ENCODE results near the gene LDHAL6A. TPM values are rescaled to one million over a fixed set of nuclear protein-coding genes. Genes with fewer than 3 reads are reported as not detected.

The LDHAL6A gene
- total and polyA plus RNA-seq, 2 of the 13 experiments (the other 11 are each of a cell fraction or from before 2014, with no cell fraction given), result not detected

- TF ChIP-seq PAXIP1 (CRISPR knock-in tag; conservative IDR thresholded peaks at IDR 0.05) (peak; percentile 75), SALL1 (CRISPR knock-in tag; IDR thresholded peaks at IDR 0.05) (peak; percentile 18; the same call in 1 of the 2 replicates), SOX6 (IDR thresholded peaks at IDR 0.05) (no peak), SOX6 (CRISPR knock-in tag; IDR thresholded peaks at IDR 0.05) (peak; percentile 90), THAP11 (CRISPR knock-in tag; IDR thresholded peaks at IDR 0.05) (0 out of 2 replicates have a peak, but pooled peaks have one; percentile 32), NR2F1 (CRISPR knock-in tag; IDR thresholded peaks at IDR 0.05) (0 out of 4 replicates have a peak, but pooled peaks of 1 of the 2 experiments have one; percentile 26), TFAP4 (IDR thresholded peaks at IDR 0.05; ENCODE audit: borderline replicate concordance, low read depth) (peak; percentile 76), MED1 (CRISPR knock-in tag; IDR thresholded peaks at IDR 0.05) (peak; percentile 41; the same call in 1 of the 2 replicates), ARNT2 (CRISPR knock-in tag; IDR thresholded peaks at IDR 0.05; ENCODE audit: low read depth) (no peak), BCL6 (CRISPR knock-in tag; IDR thresholded peaks at IDR 0.05) (peak; percentile 43; the same call in 1 of the 2 replicates), FOXO1 (CRISPR knock-in tag; IDR thresholded peaks at IDR 0.05) (peak; percentile 52; the same call in 1 of the 2 replicates), REL (CRISPR knock-in tag; conservative IDR thresholded peaks at IDR 0.05) (no peak), GABPA (IDR thresholded peaks at IDR 0.05; ENCODE audit: low read depth, low read length) (no peak), GABPA (CRISPR knock-in tag; IDR thresholded peaks at IDR 0.05; ENCODE audit: low read depth) (peak; percentile 48; the same call in 1 of the 2 replicates), FOXA3 (CRISPR knock-in tag; IDR thresholded peaks at IDR 0.05) (0 out of 2 replicates have a peak, but pooled peaks have one; percentile 30), ZNF614 (CRISPR knock-in tag; IDR thresholded peaks at IDR 0.05; ENCODE audit: borderline replicate concordance) (0 out of 2 replicates have a peak, but pooled peaks have one; percentile 34), ZNF331 (CRISPR knock-in tag; IDR thresholded peaks at IDR 0.05) (0 out of 2 replicates have a peak, but pooled peaks have one; percentile 61), ZNF432 (CRISPR knock-in tag; IDR thresholded peaks at IDR 0.05; ENCODE audit: borderline replicate concordance) (no peak), SOX5 (CRISPR knock-in tag; IDR thresholded peaks at IDR 0.05; ENCODE audit: borderline replicate concordance) (peak; percentile 78; the same call in 1 of the 2 replicates), SAP130 (CRISPR knock-in tag; IDR thresholded peaks at IDR 0.05; ENCODE audit: low read depth) (peak; percentile 56; the same call in 1 of the 2 replicates), SOX13 (IDR thresholded peaks at IDR 0.05) (no peak), SOX13 (CRISPR knock-in tag; conservative IDR thresholded peaks at IDR 0.05 in 1 of 2, IDR thresholded peaks at IDR 0.05 in 1 of 2) (peak in 1 of 2 experiments; percentile 87; a peak in 2 of 4 replicates), KLF16 (CRISPR knock-in tag; IDR thresholded peaks at IDR 0.05) (0 out of 4 replicates have a peak, but pooled peaks of 1 of the 2 experiments have one; percentile 38), KDM6A (CRISPR knock-in tag; IDR thresholded peaks at IDR 0.05; ENCODE audit: low read depth) (0 out of 2 replicates have a peak, but pooled peaks have one; percentile 16), NR2F6 (IDR thresholded peaks at IDR 0.05) (peak; percentile 57), NR2F6 (CRISPR knock-in tag; IDR thresholded peaks at IDR 0.05) (peak; percentile 61; the same call in 1 of the 2 replicates), FOXK1 (CRISPR knock-in tag; IDR thresholded peaks at IDR 0.05; ENCODE audit: borderline replicate concordance, low read depth) (0 out of 2 replicates have a peak, but pooled peaks have one; percentile 17), ZSCAN21 (CRISPR knock-in tag; IDR thresholded peaks at IDR 0.05; ENCODE audit: borderline replicate concordance) (no peak), ZNF235 (CRISPR knock-in tag; IDR thresholded peaks at IDR 0.05; ENCODE audit: borderline replicate concordance) (no peak), GATAD2A (CRISPR knock-in tag; IDR thresholded peaks at IDR 0.05) (peak; percentile 77), ZEB1 (IDR thresholded peaks at IDR 0.05; ENCODE audit: insufficient replicate concordance, low read depth) (no peak)
Observed at GRCh38 chr11:18524248-18524647, 68.6 kb downstream of the LDHAL6A start (continued).

Measured in HepG2 (cell line).